Smooth muscle cell of bladder (primary cell): ENCODE data around the gene MRPL39. TPM values are rescaled to one million over a fixed set of nuclear protein-coding genes. Genes with fewer than 3 reads are reported as not detected.

ENCODE experiments used
- total RNA-seq: library from RNA; depleted of rRNA; stranded (reverse); fragments of >200 nt; gene quantifications from 2 replicates; pipeline ENCODE4 v1.2.3, GENCODE V29; 2014

MRPL39 gene
- 22.3 and 26.3 TPM in 2 replicates for total RNA-seq

GRCh38 chr21:25607151-25608043, at the start of gene MRPL39:
MRPL39 (minus strand) TSS chr21:25607481; CDS start chr21:25607475, 6 bp downstream.

GRCh38 chr21:25638660-25639550, 31.6 kb upstream of the MRPL39 start, which contains the start of gene JAM2:
JAM2 (plus strand) TSS chr21:25639258; CDS start chr21:25639822, 564 bp downstream.

Other genes starting within 250 kb of the MRPL39 start
- 2.6 and 6.9 TPM in 2 replicates for gene JAM2, start 31.8 kb upstream of the MRPL39 start, total RNA-seq
- gene ATP5PF, start 127.4 kb upstream of the MRPL39 start, total RNA-seq = 44.9 and 47.9 TPM in 2 replicates
- 23.8 and 26.9 TPM in 2 replicates for gene GABPA, start 127.5 kb upstream of the MRPL39 start, total RNA-seq